ENCODE measurements around the gene GNL3L. TPM values are rescaled to one million over a fixed set of nuclear protein-coding genes. Genes with fewer than 3 reads are reported as not detected.

The GNL3L gene
- total RNA-seq (46.0 and 48.0 TPM in 2 replicates), polyA plus RNA-seq (18.1 and 20.3 TPM in 2 replicates), polyA minus RNA-seq (55.8 and 60.6 TPM in 2 replicates), Bru-seq, nascent RNA (percentile 72 among the genes with signal in this experiment), BruChase-seq, experiment 1, labeled RNA remaining after a 6-hour chase (percentile 87 among the genes with signal in this experiment), BruChase-seq, experiment 2, labeled RNA remaining after a 2-hour chase (percentile 75 among the genes with signal in this experiment)
- 22.1 and 23.2 TPM in 2 replicates for polyA plus RNA-seq (2011; cell fraction: cytosol; rRNA removed)
- polyA plus RNA-seq (2011; cell fraction: nucleus; rRNA removed) = 34.4 and 35.2 TPM in 2 replicates
- polyA plus RNA-seq (2012) = 13.3 and 16.9 TPM in 2 replicates
- polyA minus RNA-seq (2011; cell fraction: cytosol; rRNA and poly(A)+ RNA removed) = 76.5 TPM
- 27.2 and 35.7 TPM in 2 replicates for polyA minus RNA-seq (2011; cell fraction: nucleus; rRNA and poly(A)+ RNA removed)
- long read RNA-seq, partial matches to known transcripts = 2 of 11 reads
- long read RNA-seq, other reads (novel, unspliced or antisense) = 4 of 11 reads

GRCh38 chrX:54529552-54530356 lies at the start of gene GNL3L:
Gene GNL3L, plus strand, starts transcription at chrX:54530219. Its CDS starts 2,348 bp downstream, at chrX:54532567.
- FAIRE-seq = peak; percentile 92
- BruUV-seq (replicated peaks) = TSS peak; percentile 97

More at GRCh38 chrX:54529552-54530356, at the start of gene GNL3L:
- TF ChIP-seq JUN (IDR thresholded peaks at IDR 0.05; ENCODE audit: borderline replicate concordance, insufficient read depth, insufficient read length, low read depth) (no peak), MYC (IDR thresholded peaks at IDR 0.05; ENCODE audit: low read depth, low read length) (peak; percentile 46), CTCF (IDR thresholded peaks at IDR 0.05; ENCODE audit: extremely low read depth in 1 of 2, insufficient read depth in 1 of 2, low read depth in 1 of 2, low read length in 2 of 2) (no peak), MAX (IDR thresholded peaks at IDR 0.05; ENCODE audit: insufficient read depth, insufficient read length) (peak; percentile 41), POLR2A (IDR thresholded peaks at IDR 0.05; ENCODE audit: low read depth, low read length) (peak; percentile 79)
- peaks cover 10% of the 10 kb centered on the region for H3K4me1 ChIP-seq (ENCODE audit: control insufficient read depth, extremely low read depth, insufficient read depth, low read length)
- no peaks in the 10 kb centered on the region for H4K20me1 ChIP-seq (replicated peaks; ENCODE audit: control insufficient read depth, extremely low read depth, insufficient read depth, low read length)
- no peaks in the 10 kb centered on the region for H3K36me3 ChIP-seq (ENCODE audit: control insufficient read depth in 2 of 2, extremely low read depth in 1 of 2, insufficient read depth in 2 of 2, low read length in 2 of 2)
- peak within 1 kb of the TSS; percentile 17 to 86 (median 69) for H3K4me3 ChIP-seq (replicated peaks in 1 of 3; ENCODE audit: insufficient read depth in 1 of 3, low read depth in 1 of 3, low read length in 3 of 3)
- peak within 1 kb of the TSS; percentile 73 for H3K27ac ChIP-seq (ENCODE audit: insufficient read depth, low read depth, low read length)
- H3K4me2 ChIP-seq (ENCODE audit: insufficient read depth, low read length) = peak within 1 kb of the TSS; percentile 70
- H3K79me2 ChIP-seq (ENCODE audit: control insufficient read depth, insufficient read depth, low read length) = peaks cover 40% of the 10 kb centered on the region
- POLR2A ChIA-PET = interaction anchor here (0.6 to 0.8 kb wide), 2 partner anchors 90 to 613 kb away, joined by 3 read pairs; partner anchors contain the start of gene TSR2
- H3K9me1 ChIP-seq (replicated peaks; ENCODE audit: control insufficient read depth, extremely low read depth, insufficient read depth, low read length) = no peaks in the 10 kb centered on the region
- no peaks in the 10 kb centered on the region for H3K27me3 ChIP-seq (ENCODE audit: control insufficient read depth in 2 of 2, insufficient read depth in 2 of 2, low read length in 2 of 2)
- intact Hi-C loops (cut with micrococcal nuclease) (loop anchor here (1.0 kb wide), 4 partner anchors 20 to 278 kb away; partner anchors contain the start of genes MAGED2 and TSR2), dilution Hi-C loops (cut with MboI; ENCODE audit: extremely low pct_ligation_motif_present, low sequenced_read_pairs) (no loop called here)
- H2AFZ ChIP-seq (ENCODE audit: low read depth, low read length) = peak within 1 kb of the TSS; percentile 64
- H3K9ac ChIP-seq (replicated peaks; ENCODE audit: extremely low read depth, insufficient read depth, low read length) = peak within 1 kb of the TSS; percentile 84
- CTCF ChIA-PET = interaction anchor here (0.7 kb wide), 1 partner anchor 48 kb away, joined by 3 read pairs; no protein-coding TSS in a partner anchor
- peaks cover 2% of the 10 kb centered on the region for H3K9me3 ChIP-seq (replicated peaks; ENCODE audit: control insufficient read depth, insufficient read depth, low read length)
- DNase-seq (ENCODE audit: low read depth, low spot score) = peak; percentile 78
